A673 (cell line): Measurements from ENCODE around the gene JARID2. TPM values are rescaled to one million over a fixed set of nuclear protein-coding genes. Genes with fewer than 3 reads are reported as not detected.

Experiments used
- BruUV-seq: library from RNA; stranded (reverse); fragments of 400-500 nt; replicated peaks from 2 replicates; lab custom pipeline; 2021; lab: Mats Ljungman, UMichigan
- CTCF ChIA-PET: fragments of 300-600 bp; sonication (Branson Sonifier 250); formaldehyde crosslinking; loops from one replicate; lab custom pipeline; 2022; ENCODE audit warnings: antibody characterized with exemption; lab: Charles Lee
- POLR2A ChIA-PET: fragments of 300-600 bp; sonication (Branson Sonifier 250); formaldehyde crosslinking; loops from one replicate; lab custom pipeline; 2022; ENCODE audit warnings: antibody characterized with exemption; ENCODE audit not compliant: low non-redundant PET; lab: Charles Lee
- DNase-seq: peaks from one replicate; pipeline ENCODE4 v3.0.0-alpha.2; 2015; ENCODE audit warnings: low spot score
- H3K27ac ChIP-seq: fragments of 200-600 bp; sonication (generic); 2 replicates; pipeline ENCODE4 v1.5.1; 2016; ENCODE audit warnings: mixed run types, low read depth, mild to moderate bottlenecking, mixed read lengths, antibody characterized with exemption, low read length; ENCODE audit not compliant: poor library complexity, severe bottlenecking
- H3K27me3 ChIP-seq: fragments of 200-600 bp; sonication (generic); replicated peaks from 2 replicates; pipeline ENCODE4 v1.6.1; 2017; ENCODE audit warnings: mixed run types, low read depth, mild to moderate bottlenecking, mixed read lengths, antibody characterized with exemption, low read length; ENCODE audit not compliant: insufficient read depth, poor library complexity
- H3K36me3 ChIP-seq: fragments of 200-600 bp; sonication (generic); 2 replicates; pipeline ENCODE4 v1.6.1; 2016; ENCODE audit warnings: mixed run types, mild to moderate bottlenecking, mixed read lengths, antibody characterized with exemption, low read length; ENCODE audit not compliant: insufficient read depth, poor library complexity, severe bottlenecking
- H3K4me1 ChIP-seq: fragments of 200-600 bp; sonication (generic); 2 replicates; pipeline ENCODE4 v1.6.1; 2017; ENCODE audit warnings: mixed run types, mild to moderate bottlenecking, mixed read lengths, antibody characterized with exemption, low read length; ENCODE audit not compliant: insufficient read depth, poor library complexity, severe bottlenecking
- H3K4me3 ChIP-seq: fragments of 200-600 bp; sonication (generic); 2 replicates; pipeline ENCODE4 v1.5.1; 2016; ENCODE audit warnings: low read depth, mixed run types, mild to moderate bottlenecking, mixed read lengths, low read length; ENCODE audit not compliant: poor library complexity, severe bottlenecking
- H3K9me3 ChIP-seq: fragments of 200-600 bp; sonication (generic); 2 replicates; pipeline ENCODE4 v1.6.1; 2016; ENCODE audit warnings: mixed run types, low read depth, mild to moderate bottlenecking, mixed read lengths, antibody characterized with exemption, low read length; ENCODE audit not compliant: poor library complexity, severe bottlenecking
- CTCF ChIP-seq: fragments of 300-800, 200-600 bp; sonication (generic); conservative IDR thresholded peaks from 2 replicates; pipeline ENCODE4 v1.5.1; 2017; ENCODE audit warnings: low read depth, mild to moderate bottlenecking, antibody characterized with exemption, low read length, moderate library complexity, mixed read lengths
- EZH2 ChIP-seq: fragments of 200-600 bp; sonication (generic); IDR thresholded peaks from 2 replicates; pipeline ENCODE4 v1.6.1; 2017; ENCODE audit warnings: borderline replicate concordance, low read depth, mild to moderate bottlenecking, mixed read lengths, antibody characterized with exemption, low read length; ENCODE audit not compliant: poor library complexity, severe bottlenecking
- intact Hi-C: fragments of 100-400 bp; cut with micrococcal nuclease; formaldehyde crosslinking; loops from one replicate; pipeline ENCODE4 v1.10.0; 2022; ENCODE audit not compliant: unreplicated experiment
- total RNA-seq: library from RNA; stranded (reverse); gene quantifications from 2 replicates; pipeline ENCODE4 v1.2.3, GENCODE V29; 2021

Gene JARID2
- total RNA-seq, 1 experiment from 2014 or later: 29.4 TPM

- BruUV-seq: no TSS peak
- TF ChIP-seq EZH2 (no peak), CTCF (no peak)
- Histone ChIP-seq H3K36me3 (no peaks in the 10 kb centered on the region), H3K27me3 (no peaks in the 10 kb centered on the region), H3K27ac (no peak overlapping the region), H3K4me1 (peaks cover 49% of the 10 kb centered on the region), H3K4me3 (no peak overlapping the region), H3K9me3 (no peaks in the 10 kb centered on the region)
- ChIA-PET CTCF (no interaction called here), POLR2A (no interaction called here)
- intact Hi-C loops: no loop called here
- no peak for DNase-seq
These were observed 57.5 kb downstream of the JARID2 start for GRCh38 chr6:15303162-15303919.

DNA sequence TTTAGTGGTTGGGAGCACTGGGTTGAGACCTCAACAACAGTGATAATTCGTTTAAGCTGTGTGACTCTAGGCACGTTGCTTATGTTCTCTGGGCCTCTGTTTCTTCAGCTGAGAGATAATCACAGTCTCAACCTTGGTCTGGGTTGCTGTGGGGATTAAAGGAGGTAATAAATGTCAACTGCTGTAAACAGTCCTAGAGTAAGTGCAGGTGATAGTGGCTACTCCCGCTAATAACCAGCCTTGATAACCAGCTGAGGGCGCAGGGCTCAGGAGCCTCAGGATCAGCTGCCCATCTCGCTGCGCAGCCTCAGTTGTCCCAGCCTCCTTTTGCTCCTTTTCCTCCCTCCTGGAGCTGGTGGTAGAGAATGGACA, 58.0 kb downstream of the JARID2 start:
- peaks cover 51% of the 10 kb centered on the region for H3K4me1 ChIP-seq
- H3K4me3 ChIP-seq: no peak overlapping the region
- no peaks in the 10 kb centered on the region for H3K36me3 ChIP-seq
- TF ChIP-seq EZH2 (no peak), CTCF (no peak)
- no peaks in the 10 kb centered on the region for H3K27me3 ChIP-seq
- no peak overlapping the region for H3K27ac ChIP-seq
- no peaks in the 10 kb centered on the region for H3K9me3 ChIP-seq
- CTCF ChIA-PET: no interaction called here
- POLR2A ChIA-PET: no interaction called here
- intact Hi-C loops: no loop called here
- DNase-seq: no peak
- BruUV-seq: no TSS peak

DNA sequence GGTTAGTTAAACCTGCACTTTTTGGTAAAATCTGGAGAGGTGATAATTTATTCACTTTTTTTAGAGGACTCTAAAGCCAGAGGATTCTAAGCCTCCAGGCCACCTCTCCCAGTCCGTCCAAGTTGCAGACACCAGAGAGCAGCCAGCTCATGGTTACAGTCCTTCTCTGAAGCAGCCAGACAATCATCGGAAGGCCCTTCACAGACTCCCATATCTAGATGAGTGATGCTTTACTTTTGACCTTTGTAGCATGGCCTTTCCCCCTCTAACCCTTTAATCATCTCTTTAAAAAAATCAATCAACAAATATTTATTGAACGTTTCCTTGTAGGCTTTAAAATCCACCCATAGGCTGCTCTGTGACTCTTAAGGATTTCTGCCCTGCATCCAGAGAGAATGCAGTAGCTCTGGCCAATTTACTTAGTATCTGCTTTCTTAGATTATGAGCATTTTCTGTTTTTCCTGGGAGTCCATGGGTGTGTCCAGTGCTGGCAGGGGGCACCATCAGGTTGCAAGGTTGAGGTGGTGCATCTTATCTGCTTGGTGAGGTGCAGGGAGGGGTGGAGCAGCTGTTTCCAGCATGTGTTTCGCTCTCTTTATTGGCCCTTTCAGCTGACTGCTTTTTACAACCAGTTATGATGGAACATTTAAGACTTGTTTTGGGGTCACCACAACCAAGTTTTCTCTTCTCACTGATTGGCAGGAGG, 58.6 kb downstream of the JARID2 start:
- Histone ChIP-seq H3K9me3 (no peaks in the 10 kb centered on the region), H3K27ac (no peak overlapping the region), H3K27me3 (no peaks in the 10 kb centered on the region), H3K36me3 (no peaks in the 10 kb centered on the region), H3K4me1 (peaks cover 57% of the 10 kb centered on the region), H3K4me3 (no peak overlapping the region)
- intact Hi-C loops: loop anchor here (5.0 kb wide), 1 partner anchor 37 kb away; no protein-coding TSS in a partner anchor
- TF ChIP-seq EZH2: no peak
- no peak for TF ChIP-seq CTCF
- ChIA-PET POLR2A (no interaction called here), CTCF (interaction anchor here (0.6 to 0.7 kb wide), 2 partner anchors 32 to 56 kb away, joined by 3 to 7 read pairs; no protein-coding TSS in a partner anchor)
- BruUV-seq: no TSS peak
- DNase-seq: no peak
